ENCODE measurements around the gene DAPK1. TPM values are rescaled to one million over a fixed set of nuclear protein-coding genes. Genes with fewer than 3 reads are reported as not detected.
"Not testable (repeated sequence)": the region's sequence is repeated elsewhere in the genome, so short reads cannot be mapped to it uniquely, and the experiment has no call there.

Gene DAPK1
- total RNA-seq, 1 donor from 2014 or later: 66.0 TPM

DNA sequence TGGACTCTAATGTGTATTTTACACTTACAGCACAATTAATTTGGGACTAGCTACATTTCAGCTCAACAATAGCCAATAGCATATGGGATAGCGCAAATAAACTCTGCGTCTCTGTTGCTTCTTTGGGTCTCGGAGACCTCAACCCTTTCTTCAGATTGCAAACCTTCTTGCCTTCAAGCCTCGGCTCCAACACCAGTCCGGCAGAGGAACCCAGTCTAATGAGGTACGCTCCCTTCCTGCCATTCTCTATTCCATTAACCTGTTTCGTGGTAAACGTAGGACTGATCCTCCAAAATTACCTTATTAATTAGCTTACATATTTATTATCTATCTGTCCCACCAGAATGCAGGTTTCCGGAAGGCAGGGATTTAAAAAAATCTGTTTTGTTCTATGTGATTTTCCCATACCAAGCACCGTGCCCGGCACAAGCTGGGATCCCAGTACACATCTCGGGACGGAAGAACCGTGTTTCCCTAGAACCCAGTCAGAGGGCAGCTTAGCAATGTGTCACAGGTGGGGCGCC lies 525 bp upstream of the DAPK1 start:
- FAIRE-seq: no peak
- DNase-seq (ENCODE audit: low spot score in 2 of 2): no peak

DNA sequence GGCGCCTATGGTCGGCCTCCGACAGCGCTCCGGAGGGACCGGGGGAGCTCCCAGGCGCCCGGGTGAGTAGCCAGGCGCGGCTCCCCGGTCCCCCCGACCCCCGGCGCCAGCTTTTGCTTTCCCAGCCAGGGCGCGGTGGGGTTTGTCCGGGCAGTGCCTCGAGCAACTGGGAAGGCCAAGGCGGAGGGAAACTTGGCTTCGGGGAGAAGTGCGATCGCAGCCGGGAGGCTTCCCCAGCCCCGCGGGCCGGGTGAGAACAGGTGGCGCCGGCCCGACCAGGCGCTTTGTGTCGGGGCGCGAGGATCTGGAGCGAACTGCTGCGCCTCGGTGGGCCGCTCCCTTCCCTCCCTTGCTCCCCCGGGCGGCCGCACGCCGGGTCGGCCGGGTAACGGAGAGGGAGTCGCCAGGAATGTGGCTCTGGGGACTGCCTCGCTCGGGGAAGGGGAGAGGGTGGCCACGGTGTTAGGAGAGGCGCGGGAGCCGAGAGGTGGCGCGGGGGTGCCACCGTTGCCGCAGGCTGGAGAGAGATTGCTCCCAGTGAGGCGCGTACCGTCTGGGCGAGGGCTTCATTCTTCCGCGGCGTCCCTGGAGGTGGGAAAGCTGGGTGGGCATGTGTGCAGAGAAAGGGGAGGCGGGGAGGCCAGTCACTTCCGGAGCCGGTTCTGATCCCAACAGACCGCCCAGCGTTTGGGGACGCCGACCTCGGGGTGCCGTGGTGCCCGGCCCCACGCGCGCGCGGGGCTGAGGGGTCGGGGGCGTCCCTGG lies 561 bp downstream of the DAPK1 start:
- FAIRE-seq: no peak
- peak; percentile 57 to 69 for DNase-seq (ENCODE audit: low spot score in 2 of 2)

DNA sequence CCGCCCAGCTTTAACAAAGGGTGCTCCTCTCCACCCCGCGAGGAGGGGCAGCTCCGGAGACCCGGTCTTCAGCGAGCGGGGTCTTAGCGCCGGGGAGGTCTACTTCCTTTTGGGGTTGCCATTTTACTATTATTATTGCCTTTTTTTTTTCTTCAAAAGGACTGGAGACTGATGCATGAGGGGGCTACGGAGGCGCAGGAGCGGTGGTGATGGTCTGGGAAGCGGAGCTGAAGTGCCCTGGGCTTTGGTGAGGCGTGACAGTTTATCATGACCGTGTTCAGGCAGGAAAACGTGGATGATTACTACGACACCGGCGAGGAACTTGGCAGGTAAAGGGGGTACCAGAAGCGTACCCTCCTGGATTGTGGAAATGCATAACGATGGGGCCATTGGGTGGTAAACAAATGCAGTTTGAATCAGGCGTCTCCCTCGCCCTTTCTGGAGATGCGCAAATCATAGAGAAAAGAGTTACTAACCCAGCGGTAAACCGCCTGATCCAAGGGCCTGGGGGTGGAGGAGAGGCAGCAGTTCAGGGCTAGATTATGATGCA lies 1.2 kb downstream of the DAPK1 start:
- DNase-seq (ENCODE audit: low spot score in 2 of 2): no peak
- no peak for FAIRE-seq

DNA sequence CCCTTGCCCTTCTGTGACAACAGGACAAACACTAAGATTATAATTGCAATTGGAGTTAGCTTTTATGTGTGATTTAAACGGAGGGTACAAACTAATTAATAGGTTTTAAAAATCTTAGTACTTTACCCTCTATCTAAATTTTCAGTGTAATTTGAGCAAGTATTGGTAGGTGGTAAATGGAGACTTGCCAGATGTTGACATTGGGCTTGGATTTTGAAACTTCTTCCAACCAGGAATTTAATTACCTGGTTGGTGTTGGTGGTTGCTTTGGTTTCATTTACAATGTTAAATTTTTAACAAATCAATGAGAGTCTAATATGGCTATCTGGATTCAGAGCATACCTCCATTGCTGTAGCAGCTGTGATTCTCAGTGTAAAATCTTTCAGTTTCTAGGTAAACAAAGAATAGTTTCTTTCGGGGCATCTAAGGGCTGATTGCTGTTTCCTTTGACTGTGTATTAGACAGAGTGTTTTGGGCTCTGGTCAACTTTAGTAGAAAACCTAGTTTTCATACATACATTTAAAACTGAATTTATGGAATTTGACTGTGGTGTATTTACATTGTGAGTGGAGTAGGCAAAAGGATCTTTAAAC lies 1.9 kb downstream of the DAPK1 start:
- DNase-seq (ENCODE audit: low spot score in 2 of 2): no peak
- no peak for FAIRE-seq

DNA sequence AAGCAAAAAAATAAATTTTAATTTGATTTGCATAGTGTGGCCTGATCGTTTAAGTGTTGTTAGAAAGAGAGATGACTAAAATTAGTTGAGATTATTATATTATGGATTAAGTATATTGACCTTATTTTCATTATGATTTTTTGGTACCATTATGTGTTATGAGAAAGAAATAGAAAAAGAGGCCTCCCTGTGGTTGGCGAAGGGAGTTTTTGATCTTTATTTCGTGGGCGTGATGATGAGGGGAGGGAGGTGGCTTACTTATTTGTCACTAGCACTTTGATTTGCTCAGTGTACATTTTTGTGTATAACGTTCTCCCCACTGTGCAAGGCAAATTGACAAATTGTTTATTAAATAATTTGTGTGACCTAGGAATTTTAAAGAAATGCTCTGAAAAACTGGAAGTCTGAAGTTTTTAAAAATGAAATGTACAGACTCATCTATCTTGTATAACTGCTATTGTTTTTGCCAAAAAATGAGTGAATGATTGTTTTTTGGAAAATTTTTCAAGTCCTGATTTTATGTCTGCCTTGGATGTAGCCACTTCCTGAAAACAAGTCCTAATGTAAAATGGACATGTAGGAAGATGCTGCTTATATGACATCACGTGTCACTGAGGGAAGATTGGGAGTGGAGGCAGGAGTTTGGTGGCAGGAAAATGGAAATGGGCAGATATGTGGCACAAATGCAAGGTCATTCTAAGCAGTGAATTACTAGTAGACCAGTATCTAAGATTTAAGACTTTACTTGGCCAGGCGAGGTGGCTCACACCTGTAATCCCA lies 3.0 kb downstream of the DAPK1 start:
- DNase-seq (ENCODE audit: low spot score in 2 of 2): no peak
- FAIRE-seq: no peak

DNA sequence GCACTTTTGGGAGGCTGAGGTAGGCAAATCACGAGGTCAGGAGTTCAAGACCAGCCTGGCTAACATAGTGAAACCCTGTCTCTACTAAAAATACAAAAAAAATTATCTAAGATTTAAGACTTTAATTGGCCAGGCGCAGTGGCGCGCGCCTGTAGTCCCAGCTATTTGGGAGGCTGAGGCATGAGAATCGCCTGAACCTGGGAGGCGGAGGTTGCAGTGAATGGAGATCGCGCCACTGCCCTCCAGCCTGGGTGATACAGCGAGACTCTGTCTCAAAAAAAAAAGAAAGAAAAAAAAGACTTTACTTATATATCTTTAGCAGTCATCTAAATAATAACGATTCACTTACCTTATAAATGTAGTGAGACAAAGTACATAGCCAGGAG lies 3.6 kb downstream of the DAPK1 start:
- FAIRE-seq: not testable (repeated sequence)

DNA sequence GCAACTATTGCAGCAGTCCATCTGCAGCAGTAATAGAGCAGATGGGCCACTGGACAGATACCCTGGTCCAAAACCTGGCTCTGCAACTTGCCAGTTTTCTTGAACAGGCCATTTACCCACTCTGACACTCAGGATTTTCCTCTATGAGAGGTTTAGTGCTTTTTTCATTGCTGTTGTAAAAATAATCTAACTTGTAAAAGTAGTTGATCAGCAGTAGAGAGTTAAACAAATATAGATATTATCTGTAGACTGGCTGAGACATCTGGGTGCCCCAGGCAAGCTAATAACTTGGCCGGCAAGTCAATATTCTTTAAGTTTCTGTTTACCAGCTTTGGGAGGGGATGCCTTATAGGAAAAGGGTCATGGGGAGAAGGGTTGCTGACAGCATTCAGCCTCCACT lies 4.1 kb downstream of the DAPK1 start:
- FAIRE-seq (no peak), DNase-seq (ENCODE audit: low spot score in 2 of 2) (no peak)

More for the DNA sequence above, 3.6 kb downstream of the DAPK1 start:
- DNase-seq (ENCODE audit: low spot score in 2 of 2): not testable (repeated sequence)

DNA sequence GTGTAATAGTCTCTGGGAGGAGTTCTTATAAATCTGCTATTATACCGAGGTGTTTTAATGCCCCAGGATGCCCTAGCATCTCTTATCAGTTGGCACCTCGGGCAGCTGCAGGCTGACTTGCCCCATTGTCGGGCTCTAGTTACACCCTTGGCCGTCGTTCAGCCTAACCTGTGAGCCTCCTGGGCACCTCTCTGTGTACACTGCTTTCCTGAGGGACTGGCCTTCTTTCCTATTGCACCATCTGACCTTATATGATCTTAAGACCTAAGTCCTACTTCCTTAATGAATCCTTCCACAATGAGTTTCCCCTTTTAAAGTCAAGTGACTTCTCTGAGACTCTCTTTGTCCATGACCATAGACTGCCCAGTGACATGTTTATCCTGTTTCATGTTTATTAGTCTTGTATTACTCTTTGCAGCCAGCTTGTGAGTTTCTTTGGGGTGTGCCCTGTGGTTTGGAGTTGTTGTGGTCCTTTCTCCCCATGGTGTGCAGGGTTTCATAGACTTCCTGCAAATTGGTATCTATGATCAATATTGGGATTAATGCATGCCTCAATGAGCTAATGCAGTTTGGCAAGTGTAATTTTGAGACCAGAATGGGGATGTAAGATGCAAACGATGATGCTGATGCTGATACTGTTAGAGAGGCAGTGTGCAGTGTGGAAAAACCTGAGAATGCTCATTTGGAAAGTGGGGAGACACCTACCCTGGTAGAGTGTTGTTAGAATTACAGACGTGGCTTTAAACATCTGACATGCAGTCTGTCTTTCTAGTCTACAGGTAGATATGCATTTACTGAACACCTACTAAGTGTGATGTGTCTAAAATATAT lies 4.9 kb downstream of the DAPK1 start:
- DNase-seq (ENCODE audit: low spot score in 2 of 2): no peak
- no peak for FAIRE-seq

DNA sequence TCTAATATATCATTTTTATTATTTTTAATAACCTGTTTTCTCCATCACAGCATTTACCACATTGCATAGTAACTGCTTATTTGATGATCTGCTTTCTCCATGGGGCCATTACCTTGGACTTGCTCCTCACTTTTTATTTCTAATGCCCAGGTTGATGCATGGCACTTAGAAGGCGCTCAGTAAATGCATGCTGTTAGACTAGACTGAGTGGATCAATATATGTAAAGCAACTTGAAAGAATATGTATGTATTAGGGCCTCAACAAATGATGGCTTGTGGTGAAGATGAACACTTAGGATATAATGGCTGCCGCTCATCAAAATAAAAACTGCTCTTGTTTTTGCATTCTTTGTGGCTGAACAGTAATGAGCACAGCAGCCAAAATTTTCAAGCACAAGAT lies 5.8 kb downstream of the DAPK1 start:
- DNase-seq (ENCODE audit: low spot score in 2 of 2) (no peak), FAIRE-seq (no peak)

DNA sequence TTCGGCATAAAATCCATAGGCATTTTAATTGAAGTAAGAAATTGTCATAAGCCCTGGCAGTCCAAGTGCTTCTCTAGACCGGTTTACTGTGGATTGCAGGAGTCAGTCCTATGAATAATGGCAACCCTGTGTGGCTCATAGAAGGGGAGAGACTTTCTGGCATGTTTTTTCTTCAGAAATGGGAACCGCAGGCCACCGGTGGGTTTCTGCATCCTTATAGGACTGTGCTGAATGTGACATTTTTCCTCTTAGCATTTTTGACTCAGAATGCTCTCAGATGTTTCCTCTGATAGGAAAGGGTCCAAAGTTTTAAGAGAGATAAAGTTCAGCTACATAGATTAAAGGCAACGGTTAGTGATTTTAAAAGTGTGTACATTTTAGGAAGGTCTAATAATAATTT lies 6.3 kb downstream of the DAPK1 start:
- no peak for FAIRE-seq

DNA sequence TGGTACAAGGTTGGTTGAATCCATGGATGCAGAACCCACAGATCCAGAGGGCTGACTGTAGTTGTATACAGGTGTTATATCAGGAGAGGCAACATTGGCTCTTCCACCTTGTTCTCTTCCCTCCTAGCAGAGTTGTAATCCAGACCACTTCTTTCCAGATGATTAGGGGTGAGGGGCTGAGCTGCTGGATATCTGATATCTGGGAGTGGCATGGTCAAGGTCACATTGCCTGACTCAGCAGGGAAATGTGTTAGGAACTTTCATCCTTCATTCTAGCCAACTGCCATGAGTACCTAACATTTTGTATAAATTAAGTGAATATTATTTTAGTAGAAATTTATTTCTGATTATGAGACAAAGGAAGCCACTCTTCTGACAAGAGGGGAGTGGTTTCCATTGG lies 7.3 kb downstream of the DAPK1 start:
- no peak for FAIRE-seq
- DNase-seq (ENCODE audit: low spot score in 2 of 2): no peak

More for the DNA sequence above, 6.3 kb downstream of the DAPK1 start:
- no peak for DNase-seq (ENCODE audit: low spot score in 2 of 2)

DNA sequence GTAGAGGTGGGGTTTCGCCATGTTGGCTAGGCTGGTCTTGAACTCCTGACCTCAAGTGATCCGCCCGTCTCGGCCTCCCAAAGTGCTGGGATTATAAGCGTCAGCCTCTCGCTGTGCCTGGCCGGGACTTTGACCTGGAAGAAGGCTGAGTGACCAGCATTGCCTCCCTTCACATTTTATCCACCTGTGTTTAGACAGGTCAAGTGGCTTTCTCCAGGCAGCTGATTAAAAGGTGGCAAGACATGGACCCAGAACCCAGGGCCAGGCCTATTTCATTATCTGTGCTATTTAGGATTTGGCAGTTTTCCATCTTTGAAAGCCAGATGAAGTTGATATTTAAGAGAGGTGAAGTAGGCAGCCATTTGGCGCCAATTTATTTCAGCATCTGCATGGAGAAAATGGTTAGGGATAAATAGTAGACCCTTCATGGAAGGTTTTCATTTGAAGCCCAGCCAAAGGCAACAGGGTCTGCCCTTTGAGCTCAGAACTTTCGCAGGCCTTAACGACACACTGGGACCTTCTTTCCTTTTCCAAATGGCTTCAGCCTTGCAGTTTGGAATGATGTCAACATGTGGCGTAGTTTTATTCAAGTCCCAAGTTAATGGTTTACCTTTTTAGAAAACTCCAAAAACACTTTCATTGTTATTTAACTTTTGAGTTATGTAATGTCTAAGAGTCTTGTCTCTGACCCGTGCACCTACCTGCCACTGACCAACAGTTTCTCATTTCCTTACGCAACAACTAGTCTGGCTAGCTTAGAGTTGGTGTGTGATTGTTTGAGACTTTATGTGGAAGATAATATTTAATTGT lies 8.4 kb downstream of the DAPK1 start:
- DNase-seq (ENCODE audit: low spot score in 2 of 2): no peak
- FAIRE-seq: no peak

DNA sequence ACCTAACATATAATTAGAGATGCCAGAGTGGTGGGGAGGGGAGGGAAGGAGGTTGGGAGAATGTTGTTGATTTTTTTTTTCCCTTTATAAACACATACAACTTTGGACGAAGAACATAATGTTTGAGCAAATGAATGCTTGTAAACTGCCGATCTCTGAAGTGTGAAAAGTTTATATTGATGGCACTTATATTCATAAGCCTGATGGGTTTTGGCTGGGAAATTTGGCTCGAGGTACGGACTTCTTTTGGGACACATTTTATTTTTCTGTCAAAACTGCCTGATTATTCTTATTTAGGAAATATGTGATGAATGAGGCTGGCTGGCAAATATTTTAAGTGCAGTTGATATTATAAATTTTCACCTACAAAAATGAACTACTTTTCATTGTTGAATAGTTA lies 9.9 kb downstream of the DAPK1 start:
- no peak for DNase-seq (ENCODE audit: low spot score in 2 of 2)
- FAIRE-seq: no peak

DNA sequence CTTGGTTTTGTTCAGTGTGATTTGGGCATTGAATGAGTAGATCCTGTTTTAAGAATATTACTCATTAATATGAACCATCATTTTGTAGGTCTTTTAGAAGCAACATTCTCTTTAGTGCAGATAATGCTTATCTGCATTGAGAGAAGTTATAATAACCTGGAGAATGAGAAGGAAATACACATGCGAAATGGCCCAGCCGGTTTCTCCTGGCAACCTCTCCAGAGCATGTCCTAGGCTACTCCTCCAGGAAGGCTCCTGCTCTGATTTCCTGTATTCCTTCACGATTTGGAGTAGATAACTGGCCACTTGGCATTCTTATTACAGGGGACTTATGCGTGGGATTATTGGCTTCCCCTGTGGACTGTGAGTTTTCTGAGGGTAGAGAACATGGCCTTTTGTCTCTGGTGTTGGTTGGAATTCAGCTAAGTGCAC lies 12.6 kb downstream of the DAPK1 start:
- FAIRE-seq (no peak), DNase-seq (ENCODE audit: low spot score in 2 of 2) (no peak)

DNA sequence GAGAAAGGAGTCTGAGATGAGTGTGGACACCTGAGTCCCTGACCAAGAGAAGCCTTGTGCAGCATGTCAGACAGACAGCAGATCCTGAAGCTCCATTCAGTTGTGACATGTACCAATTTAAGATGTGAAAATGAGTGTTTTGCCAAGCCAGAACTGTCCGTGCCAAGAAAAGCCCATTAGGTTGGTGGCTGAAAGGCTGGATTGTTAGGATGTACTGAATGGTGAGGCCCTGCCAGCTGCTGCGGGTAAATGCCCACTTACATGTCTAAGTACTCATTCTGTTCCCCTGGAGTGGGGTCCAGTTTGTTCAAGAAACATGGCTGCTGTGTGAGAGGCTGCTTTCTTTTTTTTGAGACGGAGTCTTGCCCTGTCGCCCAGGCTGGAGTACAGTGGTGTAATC lies 14.6 kb downstream of the DAPK1 start:
- FAIRE-seq (no peak), DNase-seq (ENCODE audit: low spot score in 2 of 2) (no peak)

DNA sequence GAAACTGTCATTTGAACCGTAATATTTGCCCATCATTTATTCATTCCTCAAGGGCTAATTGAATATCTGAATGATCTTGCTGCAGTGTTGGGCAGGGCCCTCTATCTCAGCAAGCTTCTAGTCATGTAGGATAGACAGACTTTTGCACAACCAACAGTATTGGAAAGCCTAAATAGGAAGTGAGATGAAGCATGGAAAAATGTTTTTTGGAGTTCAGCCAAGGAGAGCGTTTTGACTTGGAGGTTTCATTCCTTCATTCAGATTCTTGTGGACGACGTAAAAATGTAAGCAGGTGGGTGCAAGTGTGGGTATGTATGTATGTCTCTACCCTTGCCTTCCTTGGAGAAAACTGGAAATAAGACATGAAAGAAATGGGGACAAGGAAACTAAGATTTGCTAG lies 15.5 kb downstream of the DAPK1 start:
- DNase-seq (ENCODE audit: low spot score in 2 of 2) (no peak), FAIRE-seq (no peak)

DNA sequence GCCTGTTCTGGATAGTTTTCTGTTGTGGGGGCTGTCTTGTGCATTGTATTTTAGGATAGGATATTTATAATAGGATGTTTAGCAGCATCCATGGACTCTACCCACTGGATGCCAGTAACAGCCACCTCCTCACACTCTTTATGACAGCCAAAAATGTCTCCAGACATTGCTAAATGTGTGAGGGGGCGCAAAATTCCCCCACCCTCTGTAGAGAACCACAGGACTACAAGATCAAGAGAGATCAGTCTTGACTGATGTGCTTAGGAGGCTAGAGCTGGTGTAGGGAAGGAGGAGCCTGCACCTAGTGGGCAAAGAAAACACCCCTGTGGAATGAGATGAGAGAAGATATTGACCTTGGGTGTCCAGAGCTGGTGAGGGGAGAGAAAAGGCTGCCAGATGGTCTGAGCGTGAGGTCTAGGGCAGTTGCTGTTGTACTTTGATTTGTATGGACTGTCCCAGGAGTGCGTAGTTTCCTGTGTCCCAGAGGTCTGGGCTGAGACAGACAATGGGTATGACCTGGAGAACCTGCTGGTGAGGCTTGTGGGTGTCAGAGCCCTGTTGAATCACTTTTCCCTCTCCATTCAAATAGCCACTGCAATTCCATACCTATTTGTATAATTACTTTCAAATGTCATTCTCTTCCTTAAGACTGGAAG lies 16.3 kb downstream of the DAPK1 start:
- no peak for DNase-seq (ENCODE audit: low spot score in 2 of 2)
- no peak for FAIRE-seq

DNA sequence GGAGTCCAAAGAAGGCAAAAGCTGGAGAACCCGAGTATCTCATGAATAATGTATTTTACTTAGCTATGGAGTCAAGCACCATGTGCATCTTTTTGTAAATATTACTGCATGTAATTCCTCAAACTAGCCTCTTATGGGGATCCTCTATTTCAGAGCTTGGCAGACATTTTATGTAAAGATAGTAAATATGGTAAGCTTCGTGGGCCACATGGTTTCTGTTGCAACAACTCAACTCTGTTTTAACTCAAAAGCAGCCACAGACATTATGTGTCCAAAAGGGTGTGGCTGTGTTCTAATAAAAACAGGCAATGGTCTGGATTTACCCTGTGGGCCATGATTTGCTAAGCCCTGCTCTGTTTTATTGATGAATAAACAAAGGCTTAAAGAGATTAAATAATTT lies 17.3 kb downstream of the DAPK1 start:
- FAIRE-seq (no peak), DNase-seq (ENCODE audit: low spot score in 2 of 2) (no peak)

Data from frontal cortex (tissue), 4 donors.